ENCODE data around the gene EZR. TPM values are rescaled to one million over a fixed set of nuclear protein-coding genes. Genes with fewer than 3 reads are reported as not detected.

Gene EZR
- total and polyA plus RNA-seq, 2 of the 8 experiments (the other 6 are each of a cell fraction or from before 2014, with no cell fraction given) = 122 to 286 TPM

DNA sequence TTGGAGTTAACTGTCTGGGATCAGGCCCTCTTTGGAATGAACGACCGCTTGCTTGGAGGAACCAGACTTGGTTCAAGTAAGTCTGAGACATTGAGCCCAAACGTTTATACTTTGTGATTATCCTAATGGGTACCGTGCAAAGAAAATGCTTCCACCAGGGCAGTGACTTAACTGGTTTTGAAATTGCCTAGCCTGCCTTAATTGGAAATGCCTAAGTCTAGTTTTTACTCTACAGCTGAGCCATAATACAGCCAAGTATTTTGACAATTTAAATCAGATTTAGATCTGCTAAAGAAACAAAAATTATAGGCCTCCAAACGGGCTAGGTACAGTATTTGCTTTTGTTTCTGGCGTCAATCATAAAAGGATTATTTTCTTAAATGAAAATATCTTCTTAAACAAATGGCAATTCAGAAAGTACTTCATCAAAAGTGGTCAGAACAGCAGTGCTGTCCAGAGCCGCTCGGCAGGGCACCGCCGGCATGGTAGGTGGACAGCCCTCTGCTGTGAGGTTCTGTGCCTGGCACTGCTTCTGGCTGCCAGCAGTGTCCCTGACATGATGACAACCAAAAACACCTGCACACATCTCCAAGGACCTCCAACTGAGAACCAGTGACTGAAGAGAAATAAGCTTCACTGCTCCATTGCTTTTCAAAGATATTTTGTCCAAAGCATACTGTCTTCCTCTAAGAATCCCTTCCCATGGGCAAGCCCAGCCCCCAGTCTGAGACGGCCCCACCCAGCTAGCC, 55.6 kb downstream of the EZR start:
- Histone ChIP-seq H3K23ac (ENCODE audit: insufficient read length) (no peak overlapping the region), H3K4me3 (ENCODE audit: extremely low read depth in 1 of 4, insufficient read depth in 2 of 4, low read depth in 3 of 4, low read length in 4 of 4) (no peak overlapping the region), H4K91ac (replicated peaks; ENCODE audit: insufficient read length, low read length) (no peak overlapping the region), H3K4me2 (ENCODE audit: insufficient read depth in 1 of 2, low read depth in 2 of 2, low read length in 2 of 2) (no peak overlapping the region), H4K5ac (ENCODE audit: insufficient read length, low read depth, low read length) (no peak overlapping the region), H3K18ac (ENCODE audit: extremely low read depth, low read length) (no peak overlapping the region), H3K56ac (replicated peaks; ENCODE audit: insufficient read length, low read depth, low read length) (no peak overlapping the region), H3K27ac (ENCODE audit: low read depth, low read length) (0 out of 2 replicates have a peak overlapping the region, but pooled peaks have one; percentile 11), H2BK120ac (replicated peaks; ENCODE audit: low read depth, low read length) (no peak overlapping the region), H3K4ac (replicated peaks; ENCODE audit: insufficient read length, low read depth, low read length) (no peak overlapping the region), H2BK12ac (ENCODE audit: low read depth, low read length) (no peak overlapping the region), H3K27me3 (replicated peaks in 1 of 4; ENCODE audit: control insufficient read depth in 3 of 4, extremely low read depth in 1 of 4, insufficient read depth in 3 of 4, low read length in 3 of 4) (no peaks in the 10 kb centered on the region), H4K20me1 (replicated peaks in 1 of 2; ENCODE audit: control insufficient read depth in 1 of 2, insufficient read depth in 2 of 2, low read length in 2 of 2) (peaks cover 1 to 8% of the 10 kb centered on the region in 2 experiments), H3K14ac (ENCODE audit: insufficient read length) (no peak overlapping the region), H2BK20ac (ENCODE audit: low read length) (no peak overlapping the region; the same call in 1 of the 2 replicates), H3K23me2 (ENCODE audit: low read depth, low read length) (no peaks in the 10 kb centered on the region; the same call in 1 of the 2 replicates), H2BK15ac (ENCODE audit: low read length) (no peak overlapping the region), H2BK5ac (ENCODE audit: low read depth, low read length) (no peak overlapping the region), H4K8ac (ENCODE audit: extremely low read depth, insufficient read depth, low read length) (no peak overlapping the region), H3K4me1 (replicated peaks in 1 of 4; ENCODE audit: control insufficient read depth in 3 of 4, insufficient read depth in 4 of 4, low read length in 3 of 4) (peaks cover 0 to 11% (median 5%) of the 10 kb centered on the region in 4 experiments; a peak in 6 of 7 replicates), H3K79me1 (ENCODE audit: low read depth, low read length) (no peaks in the 10 kb centered on the region), H3K36me3 (ENCODE audit: control insufficient read depth in 2 of 4, insufficient read depth in 4 of 4, low read length in 3 of 4) (peaks cover 21 to 42% (median 30%) of the 10 kb centered on the region in 4 experiments), H3K79me2 (ENCODE audit: control insufficient read depth in 1 of 2, insufficient read depth in 2 of 2, low read length in 2 of 2) (no peaks in the 10 kb centered on the region), H2AFZ (ENCODE audit: low read length) (no peak overlapping the region), H3K9me3 (ENCODE audit: insufficient read depth in 2 of 2, low read depth in 1 of 2, low read length in 1 of 2) (no peaks in the 10 kb centered on the region), H3K9ac (replicated peaks in 1 of 4; ENCODE audit: extremely low read depth in 1 of 4, low read depth in 3 of 4, low read length in 3 of 4) (no peak overlapping the region), H2AK5ac (ENCODE audit: low read depth, low read length) (no peak overlapping the region)
- DNase-seq (ENCODE audit: low read depth in 1 of 2, low spot score in 2 of 2) (no peak), FAIRE-seq (no peak)
- POLR2A ChIA-PET (ENCODE audit: partially characterized antibody) = interaction anchor here (0.7 to 9.0 kb wide), 27 partner anchors 9 to 225 kb away, joined by 3 to 75 read pairs (median 6); partner anchors contain the start of genes DYNLT1 and EZR
- CTCF ChIA-PET (ENCODE audit: partially characterized antibody) = interaction anchor here (0.9 to 2.7 kb wide), 12 partner anchors 10 to 339 kb away, joined by 3 to 9 read pairs (median 4); no protein-coding TSS in a partner anchor
- WGBS, 2 experiments (ENCODE audit: extremely low coverage in 1 of 2, insufficient coverage in 1 of 2, insufficient read length in 1 of 2, insufficient replicate concordance in 2 of 2, low coverage in 1 of 2, low lambda C conversion rate in 2 of 2, missing lambda C conversion rate in 1 of 2) = 89% methylated on average over 11 of the region's 11 CpGs; no CpG with 5 or more reads in 1 of the 2 experiments
- TF ChIP-seq RNF2 (IDR thresholded peaks at IDR 0.05; ENCODE audit: borderline replicate concordance, low read depth, low read length, missing control alignments, poor library complexity, severe bottlenecking) = no peak
